OCI-LY3 (cell line): ENCODE measurements around the gene EPC2.

ENCODE experiments used
- EZH2phosphoT487 ChIP-seq: fragments of 200-600 bp; shearing (Covaris generic); IDR thresholded peaks from 2 replicates; pipeline ENCODE4 v1.6.1; 2018; ENCODE audit warnings: antibody characterized with exemption, mixed run types, low read depth
- TF ChIP-seq, protein P1 (sequence below): fragments of 200-600, 300-600 bp; sonication (generic); IDR thresholded peaks from 2 replicates; pipeline ENCODE4 v1.5.1; 2014; ENCODE audit warnings: antibody characterized with exemption, low read length, low read depth

- TF ChIP-seq EZH2phosphoT487, result no peak
- TF ChIP-seq, protein P1, sequence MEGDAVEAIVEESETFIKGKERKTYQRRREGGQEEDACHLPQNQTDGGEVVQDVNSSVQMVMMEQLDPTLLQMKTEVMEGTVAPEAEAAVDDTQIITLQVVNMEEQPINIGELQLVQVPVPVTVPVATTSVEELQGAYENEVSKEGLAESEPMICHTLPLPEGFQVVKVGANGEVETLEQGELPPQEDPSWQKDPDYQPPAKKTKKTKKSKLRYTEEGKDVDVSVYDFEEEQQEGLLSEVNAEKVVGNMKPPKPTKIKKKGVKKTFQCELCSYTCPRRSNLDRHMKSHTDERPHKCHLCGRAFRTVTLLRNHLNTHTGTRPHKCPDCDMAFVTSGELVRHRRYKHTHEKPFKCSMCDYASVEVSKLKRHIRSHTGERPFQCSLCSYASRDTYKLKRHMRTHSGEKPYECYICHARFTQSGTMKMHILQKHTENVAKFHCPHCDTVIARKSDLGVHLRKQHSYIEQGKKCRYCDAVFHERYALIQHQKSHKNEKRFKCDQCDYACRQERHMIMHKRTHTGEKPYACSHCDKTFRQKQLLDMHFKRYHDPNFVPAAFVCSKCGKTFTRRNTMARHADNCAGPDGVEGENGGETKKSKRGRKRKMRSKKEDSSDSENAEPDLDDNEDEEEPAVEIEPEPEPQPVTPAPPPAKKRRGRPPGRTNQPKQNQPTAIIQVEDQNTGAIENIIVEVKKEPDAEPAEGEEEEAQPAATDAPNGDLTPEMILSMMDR, result no peak
Measured at GRCh38 chr2:148702475-148702874, 57.9 kb downstream of the EPC2 start.
